ENCODE measurements around the gene IFNGR1. TPM values are rescaled to one million over a fixed set of nuclear protein-coding genes. Genes with fewer than 3 reads are reported as not detected.

IFNGR1 gene
- total and polyA plus RNA-seq, 10 of the 15 experiments (the other 5 are each of a cell fraction or from before 2014, with no cell fraction given): 89.0 to 296 (median 138) TPM

DNA sequence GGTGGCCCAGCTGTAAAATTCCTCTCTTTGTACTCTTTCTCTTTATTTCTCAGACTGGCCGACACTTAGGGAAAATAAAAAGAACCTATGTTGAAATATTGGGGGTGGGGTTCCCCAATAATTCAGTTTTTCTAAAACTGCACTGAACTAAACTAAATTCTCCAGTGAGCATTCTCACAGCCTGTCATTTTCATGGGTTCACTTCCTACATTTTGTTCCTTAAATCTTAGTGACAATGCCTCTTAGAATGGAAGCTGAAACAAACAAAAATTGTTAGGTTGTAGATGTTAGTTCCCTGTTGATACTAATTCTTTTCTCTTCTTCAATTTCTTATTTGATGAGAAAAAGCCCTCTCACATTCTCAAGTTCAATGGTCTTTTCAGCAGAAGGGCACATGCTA lies 35.8 kb upstream of the IFNGR1 start:
- Histone ChIP-seq H4K20me1 (ENCODE audit: control insufficient read depth, insufficient read depth) (no peaks in the 10 kb centered on the region), H3K9me3 (replicated peaks; ENCODE audit: control insufficient read depth, insufficient read depth, low read length) (peaks cover 11% of the 10 kb centered on the region), H3K27me3 (replicated peaks in 1 of 2; ENCODE audit: control insufficient read depth in 2 of 2, insufficient read depth in 2 of 2, low read length in 1 of 2) (no peaks in the 10 kb centered on the region), H3K4me2 (ENCODE audit: control insufficient read depth, insufficient read depth) (no peak overlapping the region), H3K36me3 (ENCODE audit: control insufficient read depth in 2 of 2, insufficient read depth in 2 of 2, low read length in 1 of 2) (no peaks in the 10 kb centered on the region), H3K4me3 (no peak overlapping the region), H3K79me2 (ENCODE audit: control insufficient read depth, insufficient read depth, low read length) (no peaks in the 10 kb centered on the region), H3K4me1 (ENCODE audit: control insufficient read depth, insufficient read depth, low read length) (no peaks in the 10 kb centered on the region), H2AFZ (ENCODE audit: control insufficient read depth, low read depth, low read length) (no peak overlapping the region), H3K9ac (ENCODE audit: control insufficient read depth, insufficient read depth, low read length) (no peak overlapping the region), H3K27ac (ENCODE audit: control insufficient read depth, insufficient read depth) (no peak overlapping the region)
- in situ Hi-C loops (cut with MboI): no loop called here
- no peak for FAIRE-seq
- ChIA-PET CTCF (interaction anchor here (0.9 to 1.5 kb wide), 3 partner anchors 8 to 89 kb away, joined by 3 to 5 read pairs (median 3); no protein-coding TSS in a partner anchor), POLR2A (interaction anchor here (4.1 kb wide), 1 partner anchor 7 kb away, joined by 20 read pairs; no protein-coding TSS in a partner anchor), RAD21 (ENCODE audit: unreplicated experiment) (interaction anchor here (1.2 to 2.2 kb wide), 3 partner anchors 8 to 159 kb away, joined by 3 to 10 read pairs (median 3); no protein-coding TSS in a partner anchor), SMC1A (ENCODE audit: uncharacterized antibody, unreplicated experiment) (interaction anchor here (0.6 to 2.7 kb wide), 6 partner anchors 8 to 179 kb away, joined by 3 to 17 read pairs (median 5); no protein-coding TSS in a partner anchor)
- DNase-seq (ENCODE audit: low read depth, low spot score): no peak
- no TSS peak for BruUV-seq (replicated peaks)
- intact Hi-C loops (cut with micrococcal nuclease; ENCODE audit: unreplicated experiment): no loop called here
- WGBS (ENCODE audit: insufficient coverage, insufficient replicate concordance, low lambda C conversion rate, missing lambda C conversion rate): no CpG with 5 or more reads among the region's 1 CpG
- TF ChIP-seq SMC3 (IDR thresholded peaks at IDR 0.05; ENCODE audit: borderline replicate concordance, low read length) (no peak), PML (IDR thresholded peaks at IDR 0.05; ENCODE audit: low read length) (no peak), WRNIP1 (IDR thresholded peaks at IDR 0.05; ENCODE audit: borderline replicate concordance, low read depth, low read length) (no peak), LARP7 (IDR thresholded peaks at IDR 0.05) (no peak), CBFB (IDR thresholded peaks at IDR 0.05; ENCODE audit: low read depth) (no peak), TCF12 (IDR thresholded peaks at IDR 0.05; ENCODE audit: low read depth, low read length) (no peak), SREBF2 (IDR thresholded peaks at IDR 0.05; ENCODE audit: low read length) (no peak), MEF2B (IDR thresholded peaks at IDR 0.05; ENCODE audit: partially characterized antibody, poor library complexity, severe bottlenecking) (no peak), GABPA (IDR thresholded peaks at IDR 0.05; ENCODE audit: low read depth) (no peak), PAX8 (IDR thresholded peaks at IDR 0.05) (no peak), ASH2L (IDR thresholded peaks at IDR 0.05; ENCODE audit: borderline replicate concordance, low read depth) (no peak)
- TF ChIP-seq, protein P1, sequence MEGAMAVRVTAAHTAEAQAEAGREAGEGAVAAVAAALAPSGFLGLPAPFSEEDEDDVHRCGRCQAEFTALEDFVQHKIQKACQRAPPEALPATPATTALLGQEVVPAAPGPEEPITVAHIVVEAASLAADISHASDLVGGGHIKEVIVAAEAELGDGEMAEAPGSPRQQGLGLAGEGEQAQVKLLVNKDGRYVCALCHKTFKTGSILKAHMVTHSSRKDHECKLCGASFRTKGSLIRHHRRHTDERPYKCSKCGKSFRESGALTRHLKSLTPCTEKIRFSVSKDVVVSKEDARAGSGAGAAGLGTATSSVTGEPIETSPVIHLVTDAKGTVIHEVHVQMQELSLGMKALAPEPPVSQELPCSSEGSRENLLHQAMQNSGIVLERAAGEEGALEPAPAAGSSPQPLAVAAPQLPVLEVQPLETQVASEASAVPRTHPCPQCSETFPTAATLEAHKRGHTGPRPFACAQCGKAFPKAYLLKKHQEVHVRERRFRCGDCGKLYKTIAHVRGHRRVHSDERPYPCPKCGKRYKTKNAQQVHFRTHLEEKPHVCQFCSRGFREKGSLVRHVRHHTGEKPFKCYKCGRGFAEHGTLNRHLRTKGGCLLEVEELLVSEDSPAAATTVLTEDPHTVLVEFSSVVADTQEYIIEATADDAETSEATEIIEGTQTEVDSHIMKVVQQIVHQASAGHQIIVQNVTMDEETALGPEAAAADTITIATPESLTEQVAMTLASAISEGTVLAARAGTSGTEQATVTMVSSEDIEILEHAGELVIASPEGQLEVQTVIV (IDR thresholded peaks at IDR 0.05; ENCODE audit: borderline replicate concordance, partially characterized antibody): no peak
- TF ChIP-seq, protein P2, sequence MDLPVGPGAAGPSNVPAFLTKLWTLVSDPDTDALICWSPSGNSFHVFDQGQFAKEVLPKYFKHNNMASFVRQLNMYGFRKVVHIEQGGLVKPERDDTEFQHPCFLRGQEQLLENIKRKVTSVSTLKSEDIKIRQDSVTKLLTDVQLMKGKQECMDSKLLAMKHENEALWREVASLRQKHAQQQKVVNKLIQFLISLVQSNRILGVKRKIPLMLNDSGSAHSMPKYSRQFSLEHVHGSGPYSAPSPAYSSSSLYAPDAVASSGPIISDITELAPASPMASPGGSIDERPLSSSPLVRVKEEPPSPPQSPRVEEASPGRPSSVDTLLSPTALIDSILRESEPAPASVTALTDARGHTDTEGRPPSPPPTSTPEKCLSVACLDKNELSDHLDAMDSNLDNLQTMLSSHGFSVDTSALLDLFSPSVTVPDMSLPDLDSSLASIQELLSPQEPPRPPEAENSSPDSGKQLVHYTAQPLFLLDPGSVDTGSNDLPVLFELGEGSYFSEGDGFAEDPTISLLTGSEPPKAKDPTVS (IDR thresholded peaks at IDR 0.05; ENCODE audit: low read depth, low read length): no peak
- TF ChIP-seq, protein P3, sequence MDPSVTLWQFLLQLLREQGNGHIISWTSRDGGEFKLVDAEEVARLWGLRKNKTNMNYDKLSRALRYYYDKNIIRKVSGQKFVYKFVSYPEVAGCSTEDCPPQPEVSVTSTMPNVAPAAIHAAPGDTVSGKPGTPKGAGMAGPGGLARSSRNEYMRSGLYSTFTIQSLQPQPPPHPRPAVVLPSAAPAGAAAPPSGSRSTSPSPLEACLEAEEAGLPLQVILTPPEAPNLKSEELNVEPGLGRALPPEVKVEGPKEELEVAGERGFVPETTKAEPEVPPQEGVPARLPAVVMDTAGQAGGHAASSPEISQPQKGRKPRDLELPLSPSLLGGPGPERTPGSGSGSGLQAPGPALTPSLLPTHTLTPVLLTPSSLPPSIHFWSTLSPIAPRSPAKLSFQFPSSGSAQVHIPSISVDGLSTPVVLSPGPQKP (IDR thresholded peaks at IDR 0.05; ENCODE audit: low read depth, low read length): no peak
- TF ChIP-seq, protein P4, sequence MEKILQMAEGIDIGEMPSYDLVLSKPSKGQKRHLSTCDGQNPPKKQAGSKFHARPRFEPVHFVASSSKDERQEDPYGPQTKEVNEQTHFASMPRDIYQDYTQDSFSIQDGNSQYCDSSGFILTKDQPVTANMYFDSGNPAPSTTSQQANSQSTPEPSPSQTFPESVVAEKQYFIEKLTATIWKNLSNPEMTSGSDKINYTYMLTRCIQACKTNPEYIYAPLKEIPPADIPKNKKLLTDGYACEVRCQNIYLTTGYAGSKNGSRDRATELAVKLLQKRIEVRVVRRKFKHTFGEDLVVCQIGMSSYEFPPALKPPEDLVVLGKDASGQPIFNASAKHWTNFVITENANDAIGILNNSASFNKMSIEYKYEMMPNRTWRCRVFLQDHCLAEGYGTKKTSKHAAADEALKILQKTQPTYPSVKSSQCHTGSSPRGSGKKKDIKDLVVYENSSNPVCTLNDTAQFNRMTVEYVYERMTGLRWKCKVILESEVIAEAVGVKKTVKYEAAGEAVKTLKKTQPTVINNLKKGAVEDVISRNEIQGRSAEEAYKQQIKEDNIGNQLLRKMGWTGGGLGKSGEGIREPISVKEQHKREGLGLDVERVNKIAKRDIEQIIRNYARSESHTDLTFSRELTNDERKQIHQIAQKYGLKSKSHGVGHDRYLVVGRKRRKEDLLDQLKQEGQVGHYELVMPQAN (conservative IDR thresholded peaks at IDR 0.05): no peak
- TF ChIP-seq, protein P5, sequence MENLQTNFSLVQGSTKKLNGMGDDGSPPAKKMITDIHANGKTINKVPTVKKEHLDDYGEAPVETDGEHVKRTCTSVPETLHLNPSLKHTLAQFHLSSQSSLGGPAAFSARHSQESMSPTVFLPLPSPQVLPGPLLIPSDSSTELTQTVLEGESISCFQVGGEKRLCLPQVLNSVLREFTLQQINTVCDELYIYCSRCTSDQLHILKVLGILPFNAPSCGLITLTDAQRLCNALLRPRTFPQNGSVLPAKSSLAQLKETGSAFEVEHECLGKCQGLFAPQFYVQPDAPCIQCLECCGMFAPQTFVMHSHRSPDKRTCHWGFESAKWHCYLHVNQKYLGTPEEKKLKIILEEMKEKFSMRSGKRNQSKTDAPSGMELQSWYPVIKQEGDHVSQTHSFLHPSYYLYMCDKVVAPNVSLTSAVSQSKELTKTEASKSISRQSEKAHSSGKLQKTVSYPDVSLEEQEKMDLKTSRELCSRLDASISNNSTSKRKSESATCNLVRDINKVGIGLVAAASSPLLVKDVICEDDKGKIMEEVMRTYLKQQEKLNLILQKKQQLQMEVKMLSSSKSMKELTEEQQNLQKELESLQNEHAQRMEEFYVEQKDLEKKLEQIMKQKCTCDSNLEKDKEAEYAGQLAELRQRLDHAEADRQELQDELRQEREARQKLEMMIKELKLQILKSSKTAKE (IDR thresholded peaks at IDR 0.05; ENCODE audit: low read depth, poor library complexity, severe bottlenecking): no peak
- ATAC-seq: no peak

Data from GM12878 (cell line).